Large intestine (tissue), 3 donors: ENCODE measurements around the gene NEK2. TPM values are rescaled to one million over a fixed set of nuclear protein-coding genes. Genes with fewer than 3 reads are reported as not detected.
"Not testable (repeated sequence)": the region's sequence is repeated elsewhere in the genome, so short reads cannot be mapped to it uniquely, and the experiment has no call there.

Source experiments
- DNase-seq, 2 donors: peaks; one replicate each; pipeline versions ENCODE4 v3.0.0 to v3.0.0-alpha.2; 2013
- H3K27ac ChIP-seq: one replicate; pipeline ENCODE4 v1.5.1; 2013; ENCODE audit warnings: low read length
- H3K27me3 ChIP-seq: 2 replicates; pipeline ENCODE4 v1.6.1; 2013; ENCODE audit warnings: low read length; ENCODE audit not compliant: control insufficient read depth, insufficient read depth
- H3K36me3 ChIP-seq: 2 replicates; pipeline ENCODE4 v1.6.1; 2013; ENCODE audit warnings: low read length; ENCODE audit not compliant: control insufficient read depth, insufficient read depth
- H3K4me1 ChIP-seq: one replicate; pipeline ENCODE4 v1.6.1; 2013; ENCODE audit warnings: low read length; ENCODE audit not compliant: control insufficient read depth, insufficient read depth
- H3K4me3 ChIP-seq: one replicate; pipeline ENCODE4 v1.5.1; 2013; ENCODE audit warnings: low read length
- H3K9me3 ChIP-seq: one replicate; pipeline ENCODE4 v1.6.1; 2013; ENCODE audit warnings: mild to moderate bottlenecking, low read depth, low read length, moderate library complexity; ENCODE audit not compliant: control insufficient read depth
- WGBS: methylation state at CpG from one replicate; pipeline ENCODE4 v1.1.5; 2013; ENCODE audit warnings: low lambda C conversion rate; ENCODE audit not compliant: insufficient coverage; 5-methylcytosine and 5-hydroxymethylcytosine counted together
- polyA plus RNA-seq: library from polyadenylated mRNA; unstranded; fragments of 120-200 nt; gene quantifications from one replicate; pipeline ENCODE4 v1.2.1, GENCODE V29; 2013

NEK2 gene
- polyA plus RNA-seq, 1 donor = 11.1 TPM

DNA sequence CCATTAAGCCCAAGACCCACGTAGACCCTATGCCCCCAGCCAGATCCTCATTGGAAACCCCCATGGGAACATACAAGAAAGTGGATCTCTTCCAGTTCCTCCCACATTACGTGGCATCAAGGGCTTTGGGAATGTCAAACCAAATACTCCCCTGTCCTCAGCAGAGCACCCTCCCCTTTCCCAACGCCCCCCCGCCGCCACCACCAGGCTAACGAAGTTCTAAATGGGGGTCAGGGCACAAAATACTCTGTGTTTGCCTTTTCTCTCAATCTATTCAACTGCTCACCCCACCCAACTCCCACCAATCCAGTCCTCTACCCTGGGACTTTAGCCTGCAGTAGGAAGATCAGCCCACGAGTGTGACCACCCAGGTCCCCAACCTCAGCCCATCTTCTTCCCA, 24.5 kb downstream of the NEK2 start:
- no CpG with 5 or more reads among the region's 7 CpGs for WGBS
- DNase-seq = no peak
- Histone ChIP-seq H3K4me1 (peaks cover 59% of the 10 kb centered on the region), H3K4me3 (no peak overlapping the region), H3K36me3 (no peaks in the 10 kb centered on the region), H3K9me3 (no peaks in the 10 kb centered on the region), H3K27ac (peak overlapping the region; percentile 1), H3K27me3 (no peaks in the 10 kb centered on the region)

DNA sequence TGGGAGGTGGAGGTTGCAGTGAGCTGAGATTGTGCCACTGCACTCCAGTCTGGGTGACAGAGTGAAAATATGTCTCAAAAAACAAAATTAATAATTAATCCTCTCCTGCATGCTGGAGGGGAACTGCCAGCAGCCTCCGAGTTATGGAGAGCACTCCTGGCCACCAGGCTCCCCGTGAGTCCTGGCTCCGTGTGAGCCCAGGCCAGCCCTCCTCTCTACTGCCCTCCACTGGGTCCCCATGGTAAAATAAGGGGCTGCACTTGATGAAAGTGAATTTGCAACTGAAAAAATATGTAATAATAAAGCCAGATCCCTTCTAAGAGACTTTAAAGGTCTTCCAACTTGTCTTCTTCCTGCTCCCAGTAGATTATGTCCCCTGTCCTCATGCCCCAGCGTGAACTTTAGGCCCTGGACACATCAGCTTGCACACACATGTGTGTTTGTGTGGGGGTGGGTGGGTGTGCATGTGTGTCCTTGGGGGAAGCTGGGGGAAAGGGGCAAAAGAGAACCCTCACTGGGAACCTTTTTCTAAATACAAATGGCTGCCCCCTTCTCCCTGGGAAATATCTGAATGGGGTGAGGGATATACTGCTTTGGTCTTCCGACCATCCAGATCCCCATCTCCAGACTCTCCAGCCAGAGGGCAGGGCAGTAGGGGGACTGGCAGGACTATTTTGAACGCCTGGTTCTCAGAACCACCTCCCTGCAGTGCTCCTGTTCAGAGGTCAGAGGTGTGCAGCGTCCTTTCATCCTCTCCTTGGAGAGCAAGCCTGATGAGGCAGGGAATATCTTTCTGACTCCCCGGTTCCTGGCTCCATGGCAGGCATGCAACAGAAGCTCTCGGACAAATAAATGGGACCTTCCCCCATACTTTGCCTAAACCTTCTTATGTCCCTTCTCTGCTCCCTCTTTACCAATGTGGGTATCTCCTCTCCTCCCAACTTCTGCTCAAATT, 26.2 kb downstream of the NEK2 start:
- Histone ChIP-seq H3K27ac (peak overlapping the region; percentile 88), H3K27me3 (no peaks in the 10 kb centered on the region), H3K9me3 (no peaks in the 10 kb centered on the region), H3K36me3 (no peaks in the 10 kb centered on the region), H3K4me1 (peaks cover 58% of the 10 kb centered on the region), H3K4me3 (no peak overlapping the region)
- DNase-seq = peak; percentile 54 to 68
- no CpG with 5 or more reads among the region's 9 CpGs for WGBS

DNA sequence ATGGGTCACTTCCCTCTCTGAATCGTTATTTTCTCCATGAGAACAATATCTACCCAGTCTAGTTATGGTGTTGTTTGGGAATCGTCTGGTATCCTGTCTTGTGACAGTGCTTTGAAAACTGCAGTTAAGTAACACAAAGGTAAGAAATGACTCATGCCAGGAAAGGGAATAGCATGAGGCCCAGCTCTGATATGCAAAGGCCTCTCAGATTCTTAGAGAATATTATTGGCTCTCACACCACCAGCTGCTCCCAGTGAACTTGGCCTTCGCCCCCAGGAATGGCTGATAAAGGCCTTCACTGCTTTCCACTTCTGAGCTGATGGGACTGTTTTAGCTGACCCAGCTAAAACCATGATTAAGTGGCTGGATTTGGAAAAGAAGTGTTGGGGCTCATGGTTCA, 27.1 kb downstream of the NEK2 start:
- Histone ChIP-seq H3K4me1 (peaks cover 59% of the 10 kb centered on the region), H3K4me3 (no peak overlapping the region), H3K27me3 (no peaks in the 10 kb centered on the region), H3K9me3 (no peaks in the 10 kb centered on the region), H3K36me3 (no peaks in the 10 kb centered on the region), H3K27ac (peak overlapping the region; percentile 88)
- peak; percentile 94 to 98 for DNase-seq
- 0% methylated on average over 1 of the region's 3 CpGs for WGBS

DNA sequence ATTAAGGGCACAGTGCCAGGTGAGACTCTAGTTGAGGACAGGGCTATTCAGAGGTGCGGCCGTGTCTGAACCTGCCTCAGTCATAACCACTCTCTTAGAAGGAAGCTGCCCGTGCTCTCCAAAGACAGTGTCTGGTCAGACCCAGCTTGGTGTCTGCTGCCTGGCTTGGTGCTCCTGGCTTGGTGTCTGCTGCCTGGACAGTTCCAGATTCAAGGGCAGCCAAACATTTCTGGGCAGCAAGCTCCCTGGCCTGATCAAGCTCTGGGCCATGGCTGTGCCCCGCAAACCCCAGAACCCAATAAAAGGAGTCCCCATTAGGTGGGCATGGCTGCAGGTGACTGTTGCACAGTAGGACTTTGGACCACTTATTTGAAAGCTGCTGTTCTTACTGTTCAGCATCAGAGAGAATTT, 27.7 kb downstream of the NEK2 start:
- Histone ChIP-seq H3K9me3 (no peaks in the 10 kb centered on the region), H3K27me3 (no peaks in the 10 kb centered on the region), H3K27ac (peak overlapping the region; percentile 88), H3K4me3 (no peak overlapping the region), H3K4me1 (peaks cover 64% of the 10 kb centered on the region), H3K36me3 (no peaks in the 10 kb centered on the region)
- WGBS = no CpG with 5 or more reads among the region's 4 CpGs
- peak in 1 of 2 donors; percentile 71 for DNase-seq

DNA sequence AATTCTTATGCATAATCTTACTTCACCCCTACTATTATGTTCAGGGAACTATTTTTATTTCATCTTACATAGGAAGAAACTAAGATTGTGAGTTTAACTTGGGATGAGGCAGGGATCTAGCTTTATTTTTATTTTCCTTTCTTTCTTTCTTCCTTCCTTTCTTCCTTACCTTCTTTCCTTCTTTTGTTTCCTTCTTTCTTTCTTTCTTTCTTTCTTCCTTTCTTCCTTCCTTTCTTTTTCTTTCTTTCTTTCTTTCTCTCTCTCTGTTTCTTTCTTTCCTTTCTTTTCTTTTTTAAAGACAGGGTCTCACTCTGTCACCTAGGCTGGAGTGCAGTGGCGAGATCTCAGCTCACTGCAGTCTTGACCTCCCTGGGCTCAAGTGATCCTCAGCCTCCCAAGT, 28.9 kb downstream of the NEK2 start:
- H3K27me3 ChIP-seq = no peaks in the 10 kb centered on the region
- peak overlapping the region; percentile 88 for H3K27ac ChIP-seq

DNA sequence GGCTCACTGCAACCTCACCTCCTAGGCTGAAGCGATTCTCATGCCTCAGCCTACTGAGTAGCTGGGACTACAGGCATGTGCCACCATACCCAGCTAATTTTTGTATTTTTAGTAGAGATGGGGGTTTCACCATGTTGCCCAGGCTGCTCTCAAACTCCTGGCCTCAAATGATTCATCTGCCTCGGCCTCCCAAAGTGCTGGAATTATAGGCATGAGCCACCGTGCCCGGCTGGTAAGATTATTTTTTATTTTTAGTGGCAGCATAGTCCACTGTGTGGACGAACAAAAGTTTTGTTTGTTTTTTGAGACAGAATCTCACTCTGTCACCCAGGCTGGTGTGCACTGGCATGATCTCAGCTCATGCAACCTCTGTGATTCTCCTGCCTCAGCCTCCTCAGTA, 29.8 kb downstream of the NEK2 start:
- not testable (repeated sequence) for H3K27me3 ChIP-seq

More for the DNA sequence above, 28.9 kb downstream of the NEK2 start:
- Histone ChIP-seq H3K36me3 (no peaks in the 10 kb centered on the region), H3K9me3 (no peaks in the 10 kb centered on the region), H3K4me1 (peaks cover 71% of the 10 kb centered on the region), H3K4me3 (no peak overlapping the region)
- DNase-seq = no peak
- WGBS = no CpG with 5 or more reads among the region's 1 CpG

DNA sequence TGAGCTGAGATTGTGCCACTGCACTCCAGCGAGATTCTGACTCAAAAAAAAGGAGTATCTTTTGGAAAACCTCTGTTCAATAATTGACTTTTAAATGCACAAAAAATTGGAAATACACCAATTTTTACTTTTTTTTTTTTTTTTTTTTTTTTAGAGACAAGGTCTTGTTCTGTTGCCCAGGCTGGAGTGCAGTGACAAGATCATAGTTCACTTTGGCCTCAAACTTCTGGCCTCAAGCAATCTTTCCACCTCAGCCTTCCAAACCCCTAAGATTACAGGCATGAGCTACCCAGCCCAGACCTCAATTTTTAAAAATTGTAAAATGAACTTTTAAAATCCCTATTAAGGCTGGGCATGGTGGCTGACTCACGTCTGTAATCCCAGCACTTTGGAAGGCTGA, 30.8 kb downstream of the NEK2 start:
- 100% methylated on average over 1 of the region's 2 CpGs for WGBS
- peak overlapping the region; percentile 80 for H3K27ac ChIP-seq
- H3K27me3 ChIP-seq = no peaks in the 10 kb centered on the region
- H3K4me1 ChIP-seq = peaks cover 72% of the 10 kb centered on the region
- no peaks in the 10 kb centered on the region for H3K9me3 ChIP-seq
- no peak overlapping the region for H3K4me3 ChIP-seq
- no peak for DNase-seq
- H3K36me3 ChIP-seq = no peaks in the 10 kb centered on the region

More for the DNA sequence above, 29.8 kb downstream of the NEK2 start:
- not testable (repeated sequence) for DNase-seq, H3K36me3 ChIP-seq, H3K4me3 ChIP-seq, H3K27ac ChIP-seq, H3K9me3 ChIP-seq
- WGBS = 100% methylated on average over 1 of the region's 5 CpGs
- peaks cover 70% of the 10 kb centered on the region for H3K4me1 ChIP-seq

DNA sequence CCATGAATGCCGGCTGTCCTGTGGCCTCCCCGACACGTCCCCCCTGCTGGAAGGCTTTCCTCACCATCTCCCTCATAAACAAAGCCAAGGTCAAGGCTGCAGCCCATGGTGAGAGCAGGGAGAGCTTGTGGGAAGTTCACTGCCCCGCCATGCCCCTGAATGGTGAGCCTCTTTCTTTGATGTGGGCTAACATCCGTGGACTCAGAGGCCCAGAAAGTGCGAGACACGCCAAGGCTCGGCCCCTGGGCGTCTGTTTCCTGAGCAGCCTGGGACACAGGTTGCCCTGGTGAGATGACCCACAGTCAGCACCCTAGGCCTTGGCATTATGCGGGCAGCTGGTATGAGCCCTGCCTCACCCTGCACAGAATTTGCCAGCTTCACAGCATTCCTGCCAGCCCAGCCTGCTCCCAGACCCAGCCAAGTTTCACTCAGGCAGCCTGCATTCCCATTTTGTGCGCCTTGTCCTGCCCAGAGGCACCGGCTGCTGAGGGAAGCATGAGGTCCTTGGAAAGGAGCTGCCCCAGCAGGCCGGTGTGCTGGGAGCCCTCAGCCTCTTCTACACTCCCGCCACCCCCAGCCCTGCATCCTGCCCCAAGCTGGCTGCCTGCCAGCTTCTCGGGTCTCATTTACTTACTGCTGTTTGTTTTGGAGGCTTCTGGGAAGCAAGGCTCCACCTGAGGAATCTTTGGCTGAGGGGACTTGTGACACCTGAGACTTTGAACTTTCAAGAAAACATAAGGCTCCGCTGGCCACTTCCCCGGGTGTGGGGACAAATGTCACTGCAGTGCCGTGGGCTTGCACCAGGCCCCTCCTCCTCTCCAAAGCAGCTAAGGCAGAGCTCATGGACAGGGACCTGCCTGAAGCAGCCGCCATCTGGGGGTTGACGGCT, 31.9 kb downstream of the NEK2 start:
- Histone ChIP-seq H3K36me3 (no peaks in the 10 kb centered on the region), H3K9me3 (no peaks in the 10 kb centered on the region), H3K27ac (peak overlapping the region; percentile 80), H3K4me3 (no peak overlapping the region), H3K4me1 (peaks cover 67% of the 10 kb centered on the region), H3K27me3 (no peaks in the 10 kb centered on the region)
- WGBS = 0% methylated on average over 2 of the region's 20 CpGs
- peak; percentile 95 to 99 for DNase-seq

DNA sequence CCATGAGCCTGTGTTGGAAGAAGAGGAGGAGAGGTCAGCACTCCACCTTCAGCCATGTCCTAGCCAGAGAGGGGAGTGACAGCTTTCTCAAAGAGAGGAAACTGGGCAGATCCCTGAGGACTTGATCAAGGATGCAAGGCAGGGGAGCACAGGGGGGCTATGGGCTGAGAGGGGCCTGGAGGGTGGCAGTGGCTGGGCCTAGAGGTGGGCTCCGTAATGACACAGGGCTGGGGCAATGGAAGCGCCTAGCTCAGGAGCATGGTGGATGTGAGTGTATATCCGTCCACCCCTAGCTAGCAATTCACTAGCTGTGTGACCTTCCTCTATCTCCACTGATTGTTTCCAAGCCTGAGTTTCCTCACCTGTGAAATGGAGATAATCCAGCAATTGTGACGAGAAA, 32.6 kb downstream of the NEK2 start:
- no peaks in the 10 kb centered on the region for H3K27me3 ChIP-seq
- WGBS = no CpG with 5 or more reads among the region's 4 CpGs
- peaks cover 68% of the 10 kb centered on the region for H3K4me1 ChIP-seq
- no peaks in the 10 kb centered on the region for H3K9me3 ChIP-seq
- no peak for DNase-seq
- no peak overlapping the region for H3K4me3 ChIP-seq
- no peaks in the 10 kb centered on the region for H3K36me3 ChIP-seq
- peak overlapping the region; percentile 80 for H3K27ac ChIP-seq

DNA sequence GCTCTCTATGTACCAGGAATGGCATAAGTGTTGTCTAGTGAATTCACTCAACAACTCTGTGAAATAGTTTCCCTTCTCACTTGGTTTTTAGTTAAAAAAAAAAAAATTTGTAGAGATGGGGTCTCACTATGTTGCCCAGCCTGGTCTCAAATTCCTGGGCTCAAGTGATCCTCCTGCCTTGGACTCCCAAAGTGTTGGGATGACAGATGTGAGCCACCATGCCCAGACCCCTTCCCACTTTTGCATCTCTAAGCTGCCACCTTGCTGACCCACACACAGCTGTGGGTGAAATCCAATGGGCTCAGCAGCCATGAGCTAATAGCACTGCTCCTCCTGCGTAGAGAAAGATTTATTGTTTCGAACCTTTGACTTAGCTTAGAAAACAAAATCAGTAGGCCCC, 33.5 kb downstream of the NEK2 start:
- DNase-seq = no peak
- no CpG with 5 or more reads among the region's 2 CpGs for WGBS
- Histone ChIP-seq H3K9me3 (no peaks in the 10 kb centered on the region), H3K36me3 (no peaks in the 10 kb centered on the region), H3K4me3 (no peak overlapping the region), H3K4me1 (peaks cover 59% of the 10 kb centered on the region), H3K27ac (no peak overlapping the region), H3K27me3 (no peaks in the 10 kb centered on the region)
